Brain microvascular endothelial cell (primary cell): ENCODE data around the gene GDF10.

ENCODE experiments used
- DNase-seq: peaks from one replicate; pipeline ENCODE4 v3.0.0-alpha.2; 2020
- H3K27ac ChIP-seq: fragments of 250-450 bp; sonication (Bioruptor Pico); 2 replicates; pipeline ENCODE4 v1.5.1; 2020; ENCODE audit warnings: mild to moderate bottlenecking, moderate library complexity
- H3K27me3 ChIP-seq: fragments of 250-450 bp; sonication (Bioruptor Pico); replicated peaks from 2 replicates; pipeline ENCODE4 v1.5.1; 2020; ENCODE audit warnings: mild to moderate bottlenecking
- H3K36me3 ChIP-seq: fragments of 250-450 bp; sonication (Bioruptor Pico); replicated peaks from 2 replicates; pipeline ENCODE4 v1.5.1; 2020; ENCODE audit warnings: mild to moderate bottlenecking
- H3K4me3 ChIP-seq: 2 replicates; pipeline ENCODE4 v1.5.1; 2011; ENCODE audit warnings: low read depth, mild to moderate bottlenecking, control low read depth, low read length, moderate library complexity
- in situ Hi-C: cut with HindIII; loops from 2 replicates; pipeline ENCODE4 v1.10.0; 2017; ENCODE audit warnings: low sequenced_read_pairs, low pct_ligation_motif_present
- TF ChIP-seq, protein P1 (sequence below): IDR thresholded peaks from 2 replicates; pipeline ENCODE4 v1.5.1; 2011; ENCODE audit warnings: low read depth, mild to moderate bottlenecking, moderate library complexity, low read length, control low read depth, inconsistent platforms; ENCODE audit errors: missing control alignments

Gene GDF10

GRCh38 chr10:47339186-47339735 is 39.3 kb downstream of the GDF10 start:
- Histone ChIP-seq H3K27me3 (no peaks in the 10 kb centered on the region), H3K27ac (no peak overlapping the region), H3K4me3 (no peak overlapping the region), H3K36me3 (no peaks in the 10 kb centered on the region)
- in situ Hi-C loops: no loop called here
- TF ChIP-seq, protein P1, sequence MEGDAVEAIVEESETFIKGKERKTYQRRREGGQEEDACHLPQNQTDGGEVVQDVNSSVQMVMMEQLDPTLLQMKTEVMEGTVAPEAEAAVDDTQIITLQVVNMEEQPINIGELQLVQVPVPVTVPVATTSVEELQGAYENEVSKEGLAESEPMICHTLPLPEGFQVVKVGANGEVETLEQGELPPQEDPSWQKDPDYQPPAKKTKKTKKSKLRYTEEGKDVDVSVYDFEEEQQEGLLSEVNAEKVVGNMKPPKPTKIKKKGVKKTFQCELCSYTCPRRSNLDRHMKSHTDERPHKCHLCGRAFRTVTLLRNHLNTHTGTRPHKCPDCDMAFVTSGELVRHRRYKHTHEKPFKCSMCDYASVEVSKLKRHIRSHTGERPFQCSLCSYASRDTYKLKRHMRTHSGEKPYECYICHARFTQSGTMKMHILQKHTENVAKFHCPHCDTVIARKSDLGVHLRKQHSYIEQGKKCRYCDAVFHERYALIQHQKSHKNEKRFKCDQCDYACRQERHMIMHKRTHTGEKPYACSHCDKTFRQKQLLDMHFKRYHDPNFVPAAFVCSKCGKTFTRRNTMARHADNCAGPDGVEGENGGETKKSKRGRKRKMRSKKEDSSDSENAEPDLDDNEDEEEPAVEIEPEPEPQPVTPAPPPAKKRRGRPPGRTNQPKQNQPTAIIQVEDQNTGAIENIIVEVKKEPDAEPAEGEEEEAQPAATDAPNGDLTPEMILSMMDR: no peak
- no peak for DNase-seq

DNA sequence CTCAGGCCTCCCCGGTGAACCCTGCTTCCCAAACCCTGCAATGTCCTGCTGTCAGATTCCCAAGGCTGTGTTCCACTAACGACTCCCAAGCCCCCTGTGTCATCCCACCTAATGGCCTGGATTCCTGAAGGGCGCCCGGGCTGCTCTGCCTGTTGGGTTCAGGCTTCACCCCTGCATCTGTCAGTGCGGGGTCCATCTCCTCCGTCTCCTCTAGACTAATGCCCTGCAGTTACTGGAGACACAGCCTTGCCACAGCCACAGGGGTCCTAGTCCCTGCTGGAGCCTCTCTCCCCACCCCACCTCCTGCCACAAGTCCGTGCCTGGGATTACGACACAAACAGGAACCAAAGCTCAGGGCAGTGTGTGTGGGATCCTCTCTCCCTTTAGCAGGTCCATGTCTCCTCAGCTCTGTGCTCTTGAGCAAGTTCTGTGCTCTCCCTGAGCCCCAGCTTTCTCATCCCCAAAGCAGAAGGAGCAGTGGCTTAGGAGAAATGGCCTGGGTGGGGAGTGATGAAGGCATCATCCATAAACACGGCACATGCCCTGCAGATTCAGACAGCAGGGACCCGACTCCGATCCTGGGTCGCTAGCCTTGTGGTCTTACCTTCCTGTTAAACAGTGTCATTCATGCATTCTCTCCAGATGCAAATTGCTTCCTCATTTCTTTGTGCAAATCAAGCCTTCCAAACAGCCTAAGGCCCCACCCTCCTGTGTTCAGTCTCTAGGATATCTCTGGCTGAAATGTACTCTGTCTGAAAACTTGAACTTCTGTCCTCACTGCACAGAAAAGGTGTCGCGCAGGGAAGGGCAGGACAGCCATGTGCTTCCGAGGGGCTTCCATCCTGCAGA is 40.0 kb downstream of the GDF10 start:
- Histone ChIP-seq H3K27ac (no peak overlapping the region), H3K4me3 (no peak overlapping the region), H3K36me3 (no peaks in the 10 kb centered on the region), H3K27me3 (no peaks in the 10 kb centered on the region)
- TF ChIP-seq, protein P1: no peak
- in situ Hi-C loops: no loop called here
- no peak for DNase-seq

GRCh38 chr10:47340608-47341170 is 40.7 kb downstream of the GDF10 start:
- peak; percentile 60 for DNase-seq
- H3K27me3 ChIP-seq: no peaks in the 10 kb centered on the region
- H3K4me3 ChIP-seq: no peak overlapping the region
- in situ Hi-C loops: no loop called here
- TF ChIP-seq, protein P1: peak; percentile 97
- no peaks in the 10 kb centered on the region for H3K36me3 ChIP-seq
- no peak overlapping the region for H3K27ac ChIP-seq

DNA sequence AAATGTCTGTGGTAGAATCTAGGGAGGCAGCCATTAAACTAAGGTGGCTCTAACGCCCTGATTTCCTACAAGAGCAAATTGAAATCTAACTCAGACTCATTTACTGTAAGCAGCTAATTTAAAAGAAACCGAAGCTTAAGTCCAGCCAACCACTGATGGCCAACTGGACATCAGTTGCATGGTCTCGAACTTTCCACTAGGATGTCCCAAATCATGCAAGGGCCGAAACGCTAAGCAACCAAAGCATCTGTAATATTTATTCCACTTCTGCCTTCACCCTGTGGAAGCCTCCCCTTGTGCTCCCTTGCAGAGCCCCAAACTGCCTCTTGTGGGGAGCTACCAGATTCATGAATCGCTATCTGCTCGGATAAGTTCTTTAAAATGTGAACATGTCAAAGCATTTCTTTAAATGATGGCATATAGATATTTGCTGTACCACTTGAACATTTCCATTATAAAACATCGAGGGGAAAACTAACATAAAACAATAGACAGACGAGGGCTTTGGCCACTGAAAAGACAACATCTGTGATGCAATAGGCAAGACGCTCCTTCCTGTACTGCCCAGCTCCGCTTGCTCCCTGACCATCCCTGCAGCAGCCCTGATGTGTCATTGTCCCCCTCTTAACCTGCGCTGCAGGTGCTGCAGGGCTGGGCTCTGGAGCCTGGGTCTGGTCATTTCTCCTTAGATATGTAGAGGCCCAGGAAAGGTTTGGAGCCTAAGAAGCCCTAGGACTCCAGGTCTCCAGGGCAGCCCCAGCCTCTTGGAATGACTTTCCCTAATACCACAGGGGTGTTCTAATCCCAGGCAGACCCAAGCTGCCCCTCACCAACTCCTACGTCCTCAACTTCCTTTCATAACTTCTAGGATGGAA is 45.2 kb downstream of the GDF10 start:
- in situ Hi-C loops: no loop called here
- Histone ChIP-seq H3K27me3 (no peaks in the 10 kb centered on the region), H3K27ac (no peak overlapping the region), H3K36me3 (no peaks in the 10 kb centered on the region), H3K4me3 (no peak overlapping the region)
- DNase-seq: no peak
- TF ChIP-seq, protein P1: no peak

DNA sequence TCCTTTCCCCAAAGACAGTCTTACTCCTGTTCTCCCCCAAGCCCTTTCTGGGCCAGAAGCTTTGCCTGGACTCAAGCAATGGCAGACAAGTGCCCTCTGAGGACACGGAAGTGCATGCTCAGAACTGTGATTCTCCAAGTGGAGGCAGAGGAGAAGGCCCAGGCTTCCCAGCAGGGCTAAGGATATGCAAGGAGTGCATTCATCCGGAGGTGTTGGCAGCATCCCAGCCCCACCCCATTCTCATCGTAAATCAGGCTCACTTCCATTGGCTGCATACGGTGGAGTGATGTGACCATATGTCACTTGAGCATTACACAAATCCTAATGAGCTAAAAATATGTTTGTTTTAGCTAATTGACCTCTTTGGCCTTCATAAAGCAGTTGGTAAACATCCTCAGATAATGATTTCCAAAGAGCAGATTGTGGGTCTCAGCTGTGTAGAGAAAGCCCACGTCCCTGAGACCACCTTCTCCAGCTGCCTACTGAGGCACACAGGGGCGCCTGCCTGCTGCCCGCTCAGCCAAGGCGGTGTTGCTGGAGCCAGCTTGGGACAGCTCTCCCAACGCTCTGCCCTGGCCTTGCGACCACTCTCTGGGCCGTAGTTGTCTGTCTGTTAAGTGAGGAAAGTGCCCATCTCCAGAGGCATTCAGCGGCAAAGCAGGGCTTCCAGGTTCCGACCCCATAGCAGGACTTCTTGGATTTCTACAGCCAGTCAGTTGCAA is 46.7 kb downstream of the GDF10 start:
- no peaks in the 10 kb centered on the region for H3K36me3 ChIP-seq
- no peaks in the 10 kb centered on the region for H3K27me3 ChIP-seq
- DNase-seq: no peak
- in situ Hi-C loops: no loop called here
- H3K4me3 ChIP-seq: no peak overlapping the region
- H3K27ac ChIP-seq: no peak overlapping the region
- TF ChIP-seq, protein P1: no peak
